ENCODE data around the gene SEMA3G.

- TF ChIP-seq CTCF (conservative IDR thresholded peaks at IDR 0.05; ENCODE audit: low read depth, low read length) (no peak), EZH2 (IDR thresholded peaks at IDR 0.05; ENCODE audit: borderline replicate concordance, low read depth, low read length, poor library complexity, severe bottlenecking) (no peak)
Observed at GRCh38 chr3:52438104-52438376, 6.9 kb downstream of the SEMA3G start.
